Mucosa of descending colon (tissue), 3 donors: ENCODE results near the gene RDH13. TPM values are rescaled to one million over a fixed set of nuclear protein-coding genes. Genes with fewer than 3 reads are reported as not detected.
"Not testable (repeated sequence)": the region's sequence is repeated elsewhere in the genome, so short reads cannot be mapped to it uniquely, and the experiment has no call there.

Source experiments
- ATAC-seq: fragments of 200-7000 bp; cut with Tn5 transposase; one replicate; pipeline ENCODE4 v1.9.1; 2020; ENCODE audit warnings: mild to moderate bottlenecking, moderate library complexity
- DNase-seq, 3 donors: peaks; one replicate each; pipeline ENCODE4 v3.0.0-alpha.2; 2020
- H3K36me3 ChIP-seq: fragments of 200-600 bp; one replicate; pipeline ENCODE4 v1.8.0; 2021; ENCODE audit warnings: low read depth, mild to moderate bottlenecking
- H3K4me1 ChIP-seq: fragments of 200-600 bp; one replicate; pipeline ENCODE4 v1.8.0; 2021; ENCODE audit warnings: low read depth, mild to moderate bottlenecking
- H3K4me3 ChIP-seq: fragments of 200-600 bp; one replicate; pipeline ENCODE4 v1.8.0; 2021; ENCODE audit warnings: mild to moderate bottlenecking
- H3K9me3 ChIP-seq: fragments of 200-600 bp; one replicate; pipeline ENCODE4 v1.8.0; 2021; ENCODE audit warnings: mild to moderate bottlenecking
- CTCF ChIP-seq: fragments of 200-600 bp; IDR thresholded peaks from one replicate; pipeline ENCODE4 v1.8.0; 2022; ENCODE audit warnings: antibody characterized with exemption, mild to moderate bottlenecking
- intact Hi-C, 2 donors: fragments of 100-400 bp; cut with DNase I in 1 of 2; cut with micrococcal nuclease in 1 of 2; formaldehyde crosslinking; loops; one replicate each; pipeline versions ENCODE4 v1.11.0 to v1.11.1; 2022; cut with DNase I, micrococcal nuclease
- total RNA-seq, 3 donors: library from RNA; stranded (reverse); fragmentation: NEBNext Ultra II Directional in 2 of 3; extraction: Animal tissue kit (Norgen Biotek cat#: 25700) in 2 of 3; gene quantifications; one replicate each; pipeline versions ENCODE4 v1.2.1 to v1.2.4, GENCODE V29; 2021 to 2023
- donor health status: DM: no; HTN: no; CAD: no; lungs with moderate emphysema.
- donor health status: DM: no; HTN: no; CAD: no.
- donor health status: DM: no; HTN: yes; CAD: no.

Gene RDH13
- total RNA-seq, 3 donors from 2014 or later = 46.1 to 59.5 (median 55.0) TPM

- no peaks in the 10 kb centered on the region for H3K36me3 ChIP-seq
- no peaks in the 10 kb centered on the region for H3K4me1 ChIP-seq
- H3K9me3 ChIP-seq = no peaks in the 10 kb centered on the region
- DNase-seq = no peak
- intact Hi-C loops = no loop called here
- no peak overlapping the region for H3K4me3 ChIP-seq
- no peak for ATAC-seq
- TF ChIP-seq CTCF = no peak
Observed at GRCh38 chr19:55000761-55001160, 62.2 kb downstream of the RDH13 start.

GRCh38 chr19:54998751-54999239, 64.2 kb downstream of the RDH13 start:
- ATAC-seq, H3K9me3 ChIP-seq, H3K4me3 ChIP-seq, H3K36me3 ChIP-seq, H3K4me1 ChIP-seq, intact Hi-C loops, DNase-seq: not testable (repeated sequence)

DNA sequence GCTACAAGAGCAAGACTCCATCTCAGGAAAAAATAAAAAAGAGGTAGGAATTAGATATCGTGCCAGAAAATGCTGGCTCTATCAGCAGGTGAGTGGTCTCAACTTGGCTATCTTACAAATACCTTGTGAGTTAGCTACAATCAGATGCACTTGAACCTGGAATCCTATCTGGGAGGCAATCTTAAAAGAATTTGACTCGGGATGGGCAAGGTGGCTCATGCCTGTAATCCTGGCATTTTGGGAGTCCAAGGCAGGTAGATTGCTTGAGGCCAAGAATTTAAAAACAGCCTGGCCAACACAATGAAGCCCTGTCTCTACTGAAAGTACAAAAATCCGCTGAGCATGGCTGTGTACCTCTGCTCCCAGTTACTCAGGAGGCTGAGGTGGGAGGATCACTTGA, 67.4 kb downstream of the RDH13 start:
- ATAC-seq (no peak), DNase-seq (no peak)
- no peak for TF ChIP-seq CTCF
- intact Hi-C loops = no loop called here
- Histone ChIP-seq H3K9me3 (no peaks in the 10 kb centered on the region), H3K4me3 (no peak overlapping the region), H3K36me3 (no peaks in the 10 kb centered on the region), H3K4me1 (no peaks in the 10 kb centered on the region)

Other genes with a start within 250 kb of the RDH13 start
- not detected for gene KIR3DL1, start 246.7 kb downstream of the RDH13 start, total RNA-seq
- gene KIR2DS4, start 230.5 kb downstream of the RDH13 start, total RNA-seq = not detected
- gene KIR3DL2, start 212.7 kb downstream of the RDH13 start, total RNA-seq = under 1 TPM in 2 of 3 donors, not detected in 1; 0.22 to 0.26 TPM
- gene FCAR, start 188.9 kb downstream of the RDH13 start, total RNA-seq = 1 to 10 TPM in 1 of 3 donors, under 1 TPM in 1, not detected in 1; 0.76 to 1.2 TPM
- gene NCR1, start 157.0 kb downstream of the RDH13 start, total RNA-seq = under 1 TPM; 0.39 to 0.98 (median 0.73) TPM
- gene NLRP7, start 115.6 kb downstream of the RDH13 start, total RNA-seq = under 1 TPM in 1 of 3 donors, not detected in 2; 0.12 TPM
- gene NLRP2, start 96.8 kb downstream of the RDH13 start, total RNA-seq = 10 to 100 TPM in 1 of 3 donors, 1 to 10 TPM in 2; 2.1 to 10.7 (median 6.3) TPM
- gene GP6, start 24.9 kb downstream of the RDH13 start, total RNA-seq = 1 to 10 TPM in 1 of 3 donors, under 1 TPM in 2; 0.22 to 1.4 (median 0.32) TPM
- 10 to 100 TPM; 20.7 to 79.6 (median 36.0) TPM for gene EPS8L1, start 12.7 kb upstream of the RDH13 start, total RNA-seq
- gene PPP1R12C, start 54.5 kb upstream of the RDH13 start, total RNA-seq = 100 to 1,000 TPM in 2 of 3 donors, 10 to 100 TPM in 1; 99.8 to 236 (median 112) TPM
- gene TNNT1, start 86.1 kb upstream of the RDH13 start, total RNA-seq = 1 to 10 TPM in 1 of 3 donors, under 1 TPM in 2; 0.63 to 1.1 (median 0.65) TPM
- gene TNNI3, start 94.6 kb upstream of the RDH13 start, total RNA-seq = 1 to 10 TPM in 1 of 3 donors, not detected in 2; 2.2 TPM
- 1 to 10 TPM in 1 of 3 donors, under 1 TPM in 2; 0.54 to 1.0 (median 0.69) TPM for gene DNAAF3, start 103.5 kb upstream of the RDH13 start, total RNA-seq
- 1 to 10 TPM; 1.0 to 2.9 (median 1.2) TPM for gene SYT5, start 117.1 kb upstream of the RDH13 start, total RNA-seq
- 100 to 1,000 TPM in 1 of 3 donors, 10 to 100 TPM in 2; 62.3 to 181 (median 94.8) TPM for gene PTPRH, start 146.4 kb upstream of the RDH13 start, total RNA-seq
- gene TMEM86B, start 165.6 kb upstream of the RDH13 start, total RNA-seq = 1 to 10 TPM; 3.4 to 4.5 (median 3.7) TPM
- gene PPP6R1, start 195.9 kb upstream of the RDH13 start, total RNA-seq = 10 to 100 TPM; 60.0 to 72.9 (median 65.9) TPM
- 10 to 100 TPM; 25.6 to 36.0 (median 29.5) TPM for gene HSPBP1, start 217.0 kb upstream of the RDH13 start, total RNA-seq
- gene BRSK1, start 220.8 kb upstream of the RDH13 start, total RNA-seq = 10 to 100 TPM in 1 of 3 donors, 1 to 10 TPM in 2; 1.6 to 18.1 (median 1.9) TPM